ENCODE measurements around the gene FAM184B. TPM values are rescaled to one million over a fixed set of nuclear protein-coding genes. Genes with fewer than 3 reads are reported as not detected.

The FAM184B gene
- total RNA-seq, 1 donor from 2014 or later = not detected

- Mint-ChIP-seq H3K4me3 (ENCODE audit: unreplicated experiment) (no peak overlapping the region), H3K36me3 (ENCODE audit: unreplicated experiment) (no peaks in the 10 kb centered on the region), H3K27me3 (ENCODE audit: unreplicated experiment) (peaks cover 3% of the 10 kb centered on the region), H3K4me1 (ENCODE audit: unreplicated experiment) (no peaks in the 10 kb centered on the region), H3K9me3 (ENCODE audit: unreplicated experiment) (peaks cover 15% of the 10 kb centered on the region), H3K27ac (ENCODE audit: unreplicated experiment) (no peak overlapping the region)
- no peak for DNase-seq (ENCODE audit: extremely low spot score, unreplicated experiment)
- TF ChIP-seq CTCF (IDR thresholded peaks at IDR 0.05) = no peak
These were observed 99.9 kb downstream of the FAM184B start for GRCh38 chr4:17681281-17682221.

- no peak for TF ChIP-seq CTCF (IDR thresholded peaks at IDR 0.05)
- no peak for DNase-seq (ENCODE audit: extremely low spot score, unreplicated experiment)
- peaks cover 3% of the 10 kb centered on the region for H3K27me3 Mint-ChIP-seq (ENCODE audit: unreplicated experiment)
- H3K4me3 Mint-ChIP-seq (ENCODE audit: unreplicated experiment) = no peak overlapping the region
- no peak overlapping the region for H3K27ac Mint-ChIP-seq (ENCODE audit: unreplicated experiment)
- H3K36me3 Mint-ChIP-seq (ENCODE audit: unreplicated experiment) = no peaks in the 10 kb centered on the region
- H3K4me1 Mint-ChIP-seq (ENCODE audit: unreplicated experiment) = no peaks in the 10 kb centered on the region
- H3K9me3 Mint-ChIP-seq (ENCODE audit: unreplicated experiment) = peaks cover 15% of the 10 kb centered on the region
These were observed 100.7 kb downstream of the FAM184B start for GRCh38 chr4:17680559-17681280.

GRCh38 chr4:17670423-17670822, 111.0 kb downstream of the FAM184B start:
- H3K27me3 Mint-ChIP-seq (ENCODE audit: unreplicated experiment) = peaks cover 19% of the 10 kb centered on the region
- H3K36me3 Mint-ChIP-seq (ENCODE audit: unreplicated experiment) = no peaks in the 10 kb centered on the region
- DNase-seq (ENCODE audit: extremely low spot score, unreplicated experiment) = no peak
- H3K4me3 Mint-ChIP-seq (ENCODE audit: unreplicated experiment) = no peak overlapping the region
- TF ChIP-seq CTCF (IDR thresholded peaks at IDR 0.05) = no peak
- no peak overlapping the region for H3K27ac Mint-ChIP-seq (ENCODE audit: unreplicated experiment)
- H3K9me3 Mint-ChIP-seq (ENCODE audit: unreplicated experiment) = no peaks in the 10 kb centered on the region
- H3K4me1 Mint-ChIP-seq (ENCODE audit: unreplicated experiment) = no peaks in the 10 kb centered on the region

GRCh38 chr4:17667653-17668201, 113.7 kb downstream of the FAM184B start:
- no peak for TF ChIP-seq CTCF (IDR thresholded peaks at IDR 0.05)
- Mint-ChIP-seq H3K4me3 (ENCODE audit: unreplicated experiment) (no peak overlapping the region), H3K4me1 (ENCODE audit: unreplicated experiment) (no peaks in the 10 kb centered on the region), H3K27ac (ENCODE audit: unreplicated experiment) (no peak overlapping the region), H3K36me3 (ENCODE audit: unreplicated experiment) (no peaks in the 10 kb centered on the region), H3K27me3 (ENCODE audit: unreplicated experiment) (peaks cover 17% of the 10 kb centered on the region), H3K9me3 (ENCODE audit: unreplicated experiment) (no peaks in the 10 kb centered on the region)
- peak; percentile 48 for DNase-seq (ENCODE audit: extremely low spot score, unreplicated experiment)

GRCh38 chr4:17667253-17667652, 114.2 kb downstream of the FAM184B start:
- no peaks in the 10 kb centered on the region for H3K9me3 Mint-ChIP-seq (ENCODE audit: unreplicated experiment)
- TF ChIP-seq CTCF (IDR thresholded peaks at IDR 0.05) = no peak
- no peak overlapping the region for H3K27ac Mint-ChIP-seq (ENCODE audit: unreplicated experiment)
- H3K4me1 Mint-ChIP-seq (ENCODE audit: unreplicated experiment) = no peaks in the 10 kb centered on the region
- no peaks in the 10 kb centered on the region for H3K36me3 Mint-ChIP-seq (ENCODE audit: unreplicated experiment)
- DNase-seq (ENCODE audit: extremely low spot score, unreplicated experiment) = peak; percentile 40
- H3K4me3 Mint-ChIP-seq (ENCODE audit: unreplicated experiment) = no peak overlapping the region
- H3K27me3 Mint-ChIP-seq (ENCODE audit: unreplicated experiment) = peaks cover 17% of the 10 kb centered on the region

Data from osteocyte (in vitro differentiated cells).